Neural cell (in vitro differentiated cells): ENCODE results near the gene STRN. TPM values are rescaled to one million over a fixed set of nuclear protein-coding genes. Genes with fewer than 3 reads are reported as not detected.
"Not testable (repeated sequence)": the region's sequence is repeated elsewhere in the genome, so short reads cannot be mapped to it uniquely, and the experiment has no call there.

Source experiments
- H2AFZ ChIP-seq: fragments of 200-600, 300-800 bp; sonication (generic), shearing (Covaris generic); 2 replicates; pipeline ENCODE4 v1.6.0; 2014; ENCODE audit warnings: low read depth, mild to moderate bottlenecking, antibody characterized with exemption, low read length, moderate library complexity
- H3F3A ChIP-seq: fragments of 200-600 bp; shearing (Covaris generic); 2 replicates; pipeline ENCODE4 v1.6.1; 2016; ENCODE audit warnings: mild to moderate bottlenecking, moderate library complexity, mixed read lengths, antibody characterized with exemption, low read length; ENCODE audit not compliant: insufficient read depth, poor library complexity, severe bottlenecking
- H3K27ac ChIP-seq: fragments of 200-600, 300-800 bp; sonication (generic), shearing (Covaris generic); 2 replicates; pipeline ENCODE4 v1.5.1; 2014; ENCODE audit warnings: mild to moderate bottlenecking, low read length, moderate library complexity
- H3K27me3 ChIP-seq: fragments of 300-800, 200-600 bp; sonication (generic), shearing (Covaris generic); 2 replicates; pipeline ENCODE4 v1.6.0; 2014; ENCODE audit warnings: mild to moderate bottlenecking, low read depth, low read length, moderate library complexity; ENCODE audit not compliant: insufficient read depth
- H3K36me3 ChIP-seq: fragments of 300-800, 200-600 bp; sonication (generic), shearing (Covaris generic); 2 replicates; pipeline ENCODE4 v1.5.1; 2014; ENCODE audit warnings: mild to moderate bottlenecking, antibody characterized with exemption, low read length, moderate library complexity; ENCODE audit not compliant: insufficient read depth
- H3K4me2 ChIP-seq: fragments of 300-800, 200-600 bp; sonication (generic), shearing (Covaris generic); 2 replicates; pipeline ENCODE4 v1.6.0; 2014; ENCODE audit warnings: mild to moderate bottlenecking, low read length
- H3K4me3 ChIP-seq: fragments of 300-800, 200-600 bp; sonication (generic), shearing (Covaris generic); 2 replicates; pipeline ENCODE4 v1.5.1; 2014; ENCODE audit warnings: mild to moderate bottlenecking, low read length, moderate library complexity
- H3K79me2 ChIP-seq: fragments of 200-600 bp; shearing (Covaris generic); replicated peaks from 2 replicates; pipeline ENCODE4 v1.6.0; 2014; ENCODE audit warnings: mild to moderate bottlenecking, low read length, moderate library complexity; ENCODE audit not compliant: insufficient read depth
- H3K9ac ChIP-seq: fragments of 300-800, 200-600 bp; sonication (generic), shearing (Covaris generic); 2 replicates; pipeline ENCODE4 v1.6.1; 2016; ENCODE audit warnings: mild to moderate bottlenecking, low read length, mixed read lengths
- H3K9me2 ChIP-seq: fragments of 200-600 bp; shearing (Covaris generic); 2 replicates; pipeline ENCODE4 v1.6.1; 2016; ENCODE audit warnings: mild to moderate bottlenecking, low read length, mixed read lengths; ENCODE audit not compliant: insufficient read depth
- H3K9me3 ChIP-seq: fragments of 200-600, 300-800 bp; sonication (generic), shearing (Covaris generic); 2 replicates; pipeline ENCODE4 v1.6.1; 2016; ENCODE audit warnings: mild to moderate bottlenecking, mixed run types, low read length, moderate library complexity, mixed read lengths
- H4K20me1 ChIP-seq: fragments of 200-600 bp; shearing (Covaris generic); 2 replicates; pipeline ENCODE4 v1.6.1; 2016; ENCODE audit warnings: mild to moderate bottlenecking, mixed run types; ENCODE audit not compliant: insufficient read depth
- EP300 ChIP-seq: fragments of 450-650 bp; conservative IDR thresholded peaks from 2 replicates; pipeline ENCODE4 v1.6.1; 2014; ENCODE audit warnings: antibody characterized with exemption, mild to moderate bottlenecking, moderate library complexity; ENCODE audit not compliant: poor library complexity, severe bottlenecking
- EZH2 ChIP-seq: fragments of 200-600, 300-800 bp; shearing (Covaris generic), sonication (generic); IDR thresholded peaks from 2 replicates; pipeline ENCODE4 v1.6.1; 2014; ENCODE audit warnings: antibody characterized with exemption, low read length, borderline replicate concordance, mild to moderate bottlenecking; ENCODE audit not compliant: insufficient read depth, poor library complexity, severe bottlenecking
- MXI1 ChIP-seq: fragments of 450-650 bp; conservative IDR thresholded peaks from 2 replicates; pipeline ENCODE4 v1.6.1; 2014; ENCODE audit warnings: antibody characterized with exemption, mild to moderate bottlenecking; ENCODE audit not compliant: poor library complexity, severe bottlenecking
- POLR2AphosphoS5 ChIP-seq: IDR thresholded peaks from 2 replicates; pipeline ENCODE4 v1.6.1; 2012
- RAD21 ChIP-seq: fragments of 450-650 bp; conservative IDR thresholded peaks from 2 replicates; pipeline ENCODE4 v1.6.1; 2014; ENCODE audit warnings: antibody characterized with exemption, mild to moderate bottlenecking, moderate library complexity
- SMC3 ChIP-seq: fragments of 450-650 bp; conservative IDR thresholded peaks from 2 replicates; pipeline ENCODE4 v1.6.1; 2014; ENCODE audit warnings: antibody characterized with exemption, mild to moderate bottlenecking, moderate library complexity; ENCODE audit not compliant: poor library complexity
- TAF1 ChIP-seq: IDR thresholded peaks from 2 replicates; pipeline ENCODE4 v1.6.1; 2012; ENCODE audit warnings: low read depth
- polyA plus RNA-seq: library from polyadenylated mRNA; depleted of rRNA; stranded (reverse); fragments of >200 nt; gene quantifications from 2 replicates; pipeline ENCODE4 v1.2.3, GENCODE V29; 2014
- TF ChIP-seq, protein P1 (sequence below): fragments of 450-650 bp; IDR thresholded peaks from 2 replicates; pipeline ENCODE4 v1.5.1; 2014; ENCODE audit warnings: antibody characterized with exemption, mild to moderate bottlenecking, moderate library complexity; ENCODE audit not compliant: poor library complexity, severe bottlenecking
- TF ChIP-seq, protein P2 (sequence below): IDR thresholded peaks from 2 replicates; pipeline ENCODE4 v1.6.1; 2012; ENCODE audit warnings: borderline replicate concordance

STRN gene
- polyA plus RNA-seq, 1 donor from 2014 or later, result 9.9 TPM

DNA sequence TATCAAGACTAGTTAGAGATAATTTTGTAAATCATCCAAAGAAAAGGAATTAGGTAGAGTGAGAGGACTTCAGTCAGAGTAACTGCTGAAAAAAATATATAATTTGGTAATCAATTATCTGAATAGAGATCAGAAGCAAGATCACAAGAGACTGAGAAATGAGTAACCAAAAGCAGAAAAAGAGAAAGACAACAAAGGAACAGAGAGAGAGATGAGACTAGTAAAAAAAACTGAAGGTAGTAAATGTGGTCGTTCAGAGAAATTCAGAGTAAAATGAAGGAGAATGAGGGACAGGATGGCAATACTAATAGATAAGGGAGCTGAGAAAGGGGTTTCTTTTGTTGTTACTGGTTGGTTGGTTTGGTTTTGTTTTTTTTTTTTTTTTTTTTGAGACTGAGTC is 16.5 kb downstream of the STRN start:
- no peaks in the 10 kb centered on the region for H3F3A ChIP-seq
- no peaks in the 10 kb centered on the region for H3K9me2 ChIP-seq
- no peaks in the 10 kb centered on the region for H3K36me3 ChIP-seq
- H3K4me2 ChIP-seq, result no peak overlapping the region
- H3K9me3 ChIP-seq, result no peaks in the 10 kb centered on the region
- no peak overlapping the region for H2AFZ ChIP-seq
- no peak overlapping the region for H3K9ac ChIP-seq
- no peaks in the 10 kb centered on the region for H3K79me2 ChIP-seq
- H3K27ac ChIP-seq, result no peak overlapping the region
- no peaks in the 10 kb centered on the region for H4K20me1 ChIP-seq
- no peaks in the 10 kb centered on the region for H3K27me3 ChIP-seq
- no peak overlapping the region for H3K4me3 ChIP-seq
- TF ChIP-seq RAD21, result no peak
- no peak for TF ChIP-seq EP300
- TF ChIP-seq, protein P1, sequence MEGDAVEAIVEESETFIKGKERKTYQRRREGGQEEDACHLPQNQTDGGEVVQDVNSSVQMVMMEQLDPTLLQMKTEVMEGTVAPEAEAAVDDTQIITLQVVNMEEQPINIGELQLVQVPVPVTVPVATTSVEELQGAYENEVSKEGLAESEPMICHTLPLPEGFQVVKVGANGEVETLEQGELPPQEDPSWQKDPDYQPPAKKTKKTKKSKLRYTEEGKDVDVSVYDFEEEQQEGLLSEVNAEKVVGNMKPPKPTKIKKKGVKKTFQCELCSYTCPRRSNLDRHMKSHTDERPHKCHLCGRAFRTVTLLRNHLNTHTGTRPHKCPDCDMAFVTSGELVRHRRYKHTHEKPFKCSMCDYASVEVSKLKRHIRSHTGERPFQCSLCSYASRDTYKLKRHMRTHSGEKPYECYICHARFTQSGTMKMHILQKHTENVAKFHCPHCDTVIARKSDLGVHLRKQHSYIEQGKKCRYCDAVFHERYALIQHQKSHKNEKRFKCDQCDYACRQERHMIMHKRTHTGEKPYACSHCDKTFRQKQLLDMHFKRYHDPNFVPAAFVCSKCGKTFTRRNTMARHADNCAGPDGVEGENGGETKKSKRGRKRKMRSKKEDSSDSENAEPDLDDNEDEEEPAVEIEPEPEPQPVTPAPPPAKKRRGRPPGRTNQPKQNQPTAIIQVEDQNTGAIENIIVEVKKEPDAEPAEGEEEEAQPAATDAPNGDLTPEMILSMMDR, result no peak
- no peak for TF ChIP-seq MXI1
- no peak for TF ChIP-seq EZH2
- TF ChIP-seq TAF1, result no peak
- TF ChIP-seq, protein P2, sequence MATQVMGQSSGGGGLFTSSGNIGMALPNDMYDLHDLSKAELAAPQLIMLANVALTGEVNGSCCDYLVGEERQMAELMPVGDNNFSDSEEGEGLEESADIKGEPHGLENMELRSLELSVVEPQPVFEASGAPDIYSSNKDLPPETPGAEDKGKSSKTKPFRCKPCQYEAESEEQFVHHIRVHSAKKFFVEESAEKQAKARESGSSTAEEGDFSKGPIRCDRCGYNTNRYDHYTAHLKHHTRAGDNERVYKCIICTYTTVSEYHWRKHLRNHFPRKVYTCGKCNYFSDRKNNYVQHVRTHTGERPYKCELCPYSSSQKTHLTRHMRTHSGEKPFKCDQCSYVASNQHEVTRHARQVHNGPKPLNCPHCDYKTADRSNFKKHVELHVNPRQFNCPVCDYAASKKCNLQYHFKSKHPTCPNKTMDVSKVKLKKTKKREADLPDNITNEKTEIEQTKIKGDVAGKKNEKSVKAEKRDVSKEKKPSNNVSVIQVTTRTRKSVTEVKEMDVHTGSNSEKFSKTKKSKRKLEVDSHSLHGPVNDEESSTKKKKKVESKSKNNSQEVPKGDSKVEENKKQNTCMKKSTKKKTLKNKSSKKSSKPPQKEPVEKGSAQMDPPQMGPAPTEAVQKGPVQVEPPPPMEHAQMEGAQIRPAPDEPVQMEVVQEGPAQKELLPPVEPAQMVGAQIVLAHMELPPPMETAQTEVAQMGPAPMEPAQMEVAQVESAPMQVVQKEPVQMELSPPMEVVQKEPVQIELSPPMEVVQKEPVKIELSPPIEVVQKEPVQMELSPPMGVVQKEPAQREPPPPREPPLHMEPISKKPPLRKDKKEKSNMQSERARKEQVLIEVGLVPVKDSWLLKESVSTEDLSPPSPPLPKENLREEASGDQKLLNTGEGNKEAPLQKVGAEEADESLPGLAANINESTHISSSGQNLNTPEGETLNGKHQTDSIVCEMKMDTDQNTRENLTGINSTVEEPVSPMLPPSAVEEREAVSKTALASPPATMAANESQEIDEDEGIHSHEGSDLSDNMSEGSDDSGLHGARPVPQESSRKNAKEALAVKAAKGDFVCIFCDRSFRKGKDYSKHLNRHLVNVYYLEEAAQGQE, result no peak
- no peak for TF ChIP-seq POLR2AphosphoS5
- TF ChIP-seq SMC3, result no peak

DNA sequence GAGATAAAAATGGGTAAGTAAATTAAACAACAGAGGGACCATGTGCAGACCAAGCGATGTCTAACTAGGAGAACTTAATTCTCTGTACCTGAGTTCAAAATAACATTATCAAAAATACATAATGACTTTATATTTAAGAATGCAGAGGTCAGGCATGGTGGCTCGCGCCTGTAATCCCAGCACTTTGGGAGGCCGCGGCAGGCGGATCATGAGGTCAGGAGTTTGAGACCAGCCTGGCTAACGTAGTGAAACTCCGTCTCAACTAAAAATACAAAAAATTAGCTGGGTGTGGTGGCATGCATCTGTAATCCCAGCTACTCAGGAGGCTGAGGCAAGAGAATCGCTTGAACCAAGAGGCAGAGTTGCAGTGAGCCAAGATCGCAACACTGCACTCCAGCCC is 21.1 kb downstream of the STRN start:
- not testable (repeated sequence) for H3K27me3 ChIP-seq, H3K9me3 ChIP-seq, H3F3A ChIP-seq, H4K20me1 ChIP-seq, H3K9me2 ChIP-seq, H3K4me2 ChIP-seq, H3K36me3 ChIP-seq, H3K27ac ChIP-seq, H3K79me2 ChIP-seq, H3K4me3 ChIP-seq, H3K9ac ChIP-seq, H2AFZ ChIP-seq

DNA sequence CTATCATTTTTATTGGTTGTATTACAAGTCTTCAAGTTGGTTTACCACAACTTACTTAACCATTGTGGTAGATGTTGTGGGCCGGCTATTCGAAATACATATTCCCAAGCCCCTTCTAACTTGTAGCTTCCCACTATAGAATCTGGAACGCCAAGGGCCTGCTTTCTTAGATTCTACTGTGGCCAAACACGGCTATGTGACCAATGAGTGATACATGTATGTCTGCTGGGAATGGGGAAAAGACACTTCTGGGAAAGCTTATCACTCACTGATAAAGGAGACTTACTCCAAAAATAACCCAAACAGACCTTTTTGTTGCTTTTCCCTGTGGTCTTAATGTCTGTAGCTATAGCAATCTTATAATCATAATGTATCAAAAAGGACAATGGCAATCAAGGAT is 24.5 kb downstream of the STRN start:
- no peak overlapping the region for H3K4me3 ChIP-seq
- TF ChIP-seq, protein P2, result no peak
- TF ChIP-seq, protein P1, result no peak
- TF ChIP-seq RAD21 (no peak), EZH2 (no peak), TAF1 (no peak), SMC3 (no peak), POLR2AphosphoS5 (no peak), MXI1 (no peak), EP300 (no peak)

More for the DNA sequence above, 24.5 kb downstream of the STRN start:
- Histone ChIP-seq H3K27ac (no peak overlapping the region), H3K36me3 (no peaks in the 10 kb centered on the region), H3K9me2 (no peaks in the 10 kb centered on the region), H3K79me2 (no peaks in the 10 kb centered on the region), H3K4me2 (no peak overlapping the region), H4K20me1 (no peaks in the 10 kb centered on the region), H3K9me3 (no peaks in the 10 kb centered on the region), H3K9ac (no peak overlapping the region), H3F3A (no peaks in the 10 kb centered on the region), H3K27me3 (no peaks in the 10 kb centered on the region), H2AFZ (no peak overlapping the region)
